ENCODE results near the gene SRGAP1. TPM values are rescaled to one million over a fixed set of nuclear protein-coding genes. Genes with fewer than 3 reads are reported as not detected.
A peak's percentile ranks its signal among the peaks of the same experiment; 100 is the strongest.
"Not testable (repeated sequence)": the region's sequence is repeated elsewhere in the genome, so short reads cannot be mapped to it uniquely, and the experiment has no call there.

SRGAP1 gene
- polyA plus RNA-seq, 1 donor = 29.7 TPM

DNA sequence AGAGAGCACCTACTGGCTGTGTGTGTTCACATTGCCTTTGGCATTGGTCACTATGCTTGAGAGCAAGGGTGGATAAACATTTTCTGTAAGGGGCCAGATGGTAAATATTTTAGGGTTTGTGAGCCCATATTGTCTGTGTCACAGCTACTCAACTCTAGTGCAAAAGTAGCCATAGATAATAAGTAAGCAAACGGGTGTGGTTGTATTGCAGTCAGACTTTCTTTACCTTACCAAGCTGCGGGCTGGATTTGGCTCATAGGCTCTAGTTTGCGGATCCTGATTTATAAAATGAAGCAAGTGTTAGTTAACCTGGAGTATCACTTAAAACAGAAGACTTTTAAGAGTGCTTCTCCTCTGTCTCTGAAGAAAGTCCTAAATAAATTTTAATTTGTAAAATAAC lies 208.6 kb downstream of the SRGAP1 start:
- no peak for DNase-seq

DNA sequence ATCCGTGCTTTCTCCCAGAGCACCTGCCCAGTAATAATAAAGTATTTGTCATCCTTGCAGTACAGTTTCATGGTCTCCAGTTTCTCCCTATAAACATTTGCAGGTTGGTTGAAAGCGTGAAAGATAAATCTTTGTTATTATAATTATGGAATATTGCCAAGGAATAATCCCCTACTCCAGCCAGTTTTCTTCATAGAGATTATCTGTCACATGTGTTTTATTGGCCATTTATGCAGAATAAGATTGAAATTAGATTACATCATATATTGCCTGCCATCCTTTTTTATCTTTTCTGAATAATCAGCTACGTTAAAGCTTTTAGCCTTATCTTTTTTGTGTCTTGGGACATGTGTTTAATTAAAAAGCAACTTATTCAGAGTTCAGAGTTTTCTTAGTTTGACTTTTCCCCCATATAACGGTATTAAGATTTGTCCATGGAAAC lies 209.6 kb downstream of the SRGAP1 start:
- no peak for DNase-seq

DNA sequence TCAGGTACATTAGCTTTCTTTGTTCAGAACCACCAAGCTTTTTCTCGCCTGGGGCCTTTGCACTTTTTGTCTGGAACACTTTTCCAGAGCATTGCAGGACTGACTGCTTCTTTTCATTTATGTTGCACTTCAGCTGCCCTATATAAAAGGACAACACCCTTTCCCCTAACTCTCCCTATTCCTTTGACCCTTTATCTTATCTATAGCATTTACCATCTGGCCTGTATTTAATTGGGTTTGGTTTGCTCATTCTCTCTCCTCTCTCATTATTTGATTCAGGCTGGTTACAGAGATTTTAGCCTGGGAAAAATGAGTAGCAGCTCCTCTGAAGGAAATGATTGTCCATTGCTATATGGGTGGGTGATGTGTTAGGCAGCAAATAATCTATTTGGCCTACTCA lies 212.2 kb downstream of the SRGAP1 start:
- DNase-seq = no peak

DNA sequence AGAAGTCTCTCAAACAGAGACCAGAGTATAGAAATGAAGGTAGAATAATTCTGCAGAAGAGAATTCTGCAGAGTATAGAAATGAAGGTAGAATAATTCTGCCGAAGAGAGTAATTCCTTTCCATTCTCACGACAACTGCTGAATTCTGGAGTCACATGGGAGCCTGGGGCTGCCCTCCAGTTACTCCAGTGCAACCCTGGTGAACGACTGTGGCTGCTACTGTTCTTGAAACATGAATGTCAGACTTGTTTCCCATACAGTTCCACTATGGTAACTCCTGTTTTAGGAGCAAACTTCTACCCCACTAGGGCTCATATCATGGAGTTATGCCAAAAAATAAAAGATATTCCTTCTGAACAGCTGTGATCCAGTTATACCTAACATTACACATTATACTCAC lies 213.2 kb downstream of the SRGAP1 start:
- no peak for DNase-seq

DNA sequence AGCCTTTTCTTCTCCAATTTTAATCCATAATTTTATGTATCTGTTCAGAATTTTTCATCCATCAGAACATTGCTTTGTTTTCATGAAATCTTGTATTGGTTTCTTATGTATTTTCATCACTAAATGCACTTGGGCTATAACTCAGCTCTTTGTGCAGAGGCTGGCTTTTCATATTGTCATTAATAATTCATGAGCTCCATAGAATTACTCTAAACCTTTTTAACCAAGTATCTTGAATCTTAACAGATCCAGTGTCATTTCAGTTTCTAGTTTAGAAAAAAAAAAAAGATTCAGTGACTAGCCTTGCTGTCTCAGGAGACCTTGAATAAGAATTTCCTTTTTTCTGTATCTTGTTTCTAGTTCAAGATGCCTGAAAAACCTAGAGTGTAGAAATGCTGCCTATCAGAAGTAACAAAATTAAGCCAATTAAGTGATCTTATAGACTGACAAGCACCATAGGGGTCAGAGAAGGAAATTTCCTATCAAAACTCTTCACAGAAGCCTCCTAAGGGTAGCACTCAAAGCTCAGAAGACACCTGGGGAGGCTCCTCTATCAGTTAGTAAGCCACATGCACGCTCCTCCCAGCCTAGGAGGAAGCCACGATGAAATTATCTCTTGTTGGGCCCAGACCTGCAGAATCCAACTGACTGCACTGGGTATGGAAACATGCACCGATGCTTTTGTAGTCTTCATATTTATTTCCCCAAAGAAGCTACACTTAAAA lies 214.2 kb downstream of the SRGAP1 start:
- DNase-seq = no peak

DNA sequence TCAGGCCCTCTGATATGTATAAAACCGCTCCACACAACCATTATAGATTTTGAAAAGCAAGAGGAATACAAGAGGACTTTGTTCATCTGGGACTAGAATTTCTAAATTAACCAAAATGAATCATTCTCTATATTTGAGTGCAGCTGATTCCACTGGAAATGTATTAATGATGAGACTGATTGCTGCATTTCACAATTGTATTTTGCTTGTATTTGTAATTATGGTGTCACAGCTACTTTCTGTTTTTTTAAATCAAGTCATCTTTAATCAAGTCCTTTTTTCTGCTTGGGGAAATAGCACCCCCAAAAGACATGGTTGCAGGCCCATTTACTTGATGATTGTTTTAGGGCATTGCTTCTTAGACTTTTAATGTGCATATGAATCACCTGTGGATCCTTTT lies 215.2 kb downstream of the SRGAP1 start:
- DNase-seq = no peak

DNA sequence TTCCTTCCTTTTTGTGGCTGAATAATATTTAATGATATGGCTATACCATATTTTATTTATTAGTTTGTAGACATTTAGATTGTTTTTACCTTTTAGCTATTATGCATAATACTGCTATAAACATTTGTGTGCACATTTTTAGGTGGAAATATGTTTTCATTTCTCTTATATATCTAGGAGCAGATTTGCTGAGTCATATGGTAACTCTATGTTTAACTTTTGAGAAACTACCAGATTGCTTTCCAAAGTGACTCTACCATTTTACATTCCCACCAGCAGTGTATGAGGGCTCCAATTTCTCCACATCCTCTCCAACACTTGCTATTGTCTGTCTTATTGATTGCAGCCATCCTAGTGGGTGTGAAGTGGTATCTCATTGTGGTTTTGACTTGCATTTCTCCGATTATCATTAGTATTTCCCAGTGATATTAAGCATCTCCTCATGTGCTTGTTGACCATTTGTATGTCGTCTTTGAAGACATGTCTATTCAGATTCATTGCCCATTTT lies 217.4 kb downstream of the SRGAP1 start:
- no peak for DNase-seq

DNA sequence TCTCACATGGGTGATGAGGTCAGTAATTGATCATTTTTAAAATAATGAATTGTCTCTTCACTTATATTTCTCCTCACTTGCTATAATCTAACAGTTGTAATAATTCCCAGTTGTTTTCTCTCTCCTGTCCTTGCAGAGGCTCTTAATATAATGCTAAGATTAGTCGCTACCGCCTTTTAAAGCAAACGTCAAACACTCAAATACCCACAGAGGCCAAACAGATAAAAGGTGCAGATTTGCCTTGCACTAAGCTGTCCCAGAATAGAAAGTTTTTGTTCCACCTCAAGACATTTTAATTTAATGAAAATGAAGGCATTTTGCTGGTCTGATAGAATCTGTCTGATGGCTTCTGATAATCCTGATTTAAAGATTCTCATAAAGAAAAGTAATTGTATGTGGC lies 218.6 kb downstream of the SRGAP1 start:
- no peak for DNase-seq

DNA sequence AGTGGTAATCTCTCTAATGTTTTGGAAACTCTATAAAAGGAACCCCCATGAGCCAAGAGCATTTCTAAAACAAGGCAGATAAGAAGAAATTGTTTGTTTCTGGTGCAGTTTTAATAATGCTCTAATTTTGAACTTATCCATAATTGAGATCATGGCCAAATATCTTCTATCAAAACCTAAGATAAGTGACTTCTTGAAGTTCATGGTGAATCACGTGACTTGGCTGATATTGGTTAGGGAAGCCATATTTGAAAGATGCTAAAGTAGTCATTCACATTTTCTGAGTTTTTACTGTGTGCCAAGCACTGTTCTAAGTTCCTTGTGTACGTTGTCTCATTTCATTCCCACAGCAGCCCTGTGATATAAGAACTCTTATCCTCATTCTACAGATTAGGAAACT lies 219.7 kb downstream of the SRGAP1 start:
- DNase-seq = no peak

DNA sequence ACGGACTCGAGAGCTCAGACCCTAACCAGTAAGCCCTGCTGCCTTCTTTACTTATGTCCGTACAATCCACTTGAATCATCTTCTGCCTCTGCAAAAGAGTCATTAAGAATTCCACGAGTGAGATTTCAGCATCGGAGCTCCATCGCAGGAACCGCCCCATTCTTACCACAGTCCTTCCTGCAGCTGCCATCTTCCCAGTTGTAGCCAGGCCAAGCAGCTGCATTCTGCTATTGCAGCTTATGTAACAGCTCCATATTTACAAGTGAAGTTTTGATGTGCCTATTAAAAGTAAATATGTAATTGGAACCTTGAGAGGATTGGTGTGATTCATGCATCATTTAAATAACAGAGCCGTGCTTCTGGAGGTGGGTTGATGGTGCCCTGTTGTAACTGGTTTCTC lies 220.2 kb downstream of the SRGAP1 start:
- no peak for DNase-seq

DNA sequence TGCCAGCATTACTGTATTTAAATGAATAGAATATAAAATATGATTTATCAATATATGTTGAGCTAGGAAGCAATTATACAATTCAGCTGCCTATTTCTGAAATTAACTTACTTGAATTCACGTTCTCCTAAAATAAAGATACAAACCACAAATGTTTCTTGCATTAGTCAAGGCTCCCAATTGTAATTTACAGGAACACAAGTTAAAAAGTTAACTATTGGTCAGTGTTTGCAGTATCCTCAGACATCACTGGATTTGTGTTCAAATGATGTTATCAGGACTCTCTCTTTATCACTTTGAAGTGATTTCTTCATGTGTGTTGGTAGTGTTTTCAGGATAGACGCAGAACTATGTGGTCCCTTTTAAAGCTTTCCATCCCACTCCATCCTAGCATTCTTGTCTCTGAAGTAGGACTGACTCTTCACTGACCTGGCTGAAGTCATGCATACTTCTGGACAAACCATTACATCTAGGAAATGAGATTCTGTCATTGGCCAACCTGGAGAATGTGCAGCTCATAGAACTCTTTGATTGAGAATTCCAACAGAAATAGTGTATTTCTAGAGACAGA lies 221.5 kb downstream of the SRGAP1 start:
- no peak for DNase-seq

DNA sequence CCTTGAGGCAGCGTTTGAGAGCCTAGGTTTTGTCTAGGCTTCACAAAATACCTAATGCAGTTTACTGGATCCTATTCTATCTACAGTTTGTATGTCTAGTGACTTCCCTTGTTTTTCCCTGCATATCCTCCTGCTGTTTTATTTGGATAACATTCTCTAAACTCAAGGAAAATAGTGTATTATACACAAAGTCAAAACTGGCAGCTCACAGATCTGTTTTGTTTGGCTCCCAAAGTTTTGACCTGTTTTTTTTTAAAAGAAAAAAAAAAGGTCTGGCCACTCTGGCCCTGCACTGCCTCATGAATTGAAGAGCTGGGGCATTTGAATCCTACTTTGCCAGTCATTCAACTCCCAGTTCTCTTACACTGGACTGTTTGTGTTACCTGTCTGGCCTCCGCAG lies 222.3 kb downstream of the SRGAP1 start:
- no peak for DNase-seq

DNA sequence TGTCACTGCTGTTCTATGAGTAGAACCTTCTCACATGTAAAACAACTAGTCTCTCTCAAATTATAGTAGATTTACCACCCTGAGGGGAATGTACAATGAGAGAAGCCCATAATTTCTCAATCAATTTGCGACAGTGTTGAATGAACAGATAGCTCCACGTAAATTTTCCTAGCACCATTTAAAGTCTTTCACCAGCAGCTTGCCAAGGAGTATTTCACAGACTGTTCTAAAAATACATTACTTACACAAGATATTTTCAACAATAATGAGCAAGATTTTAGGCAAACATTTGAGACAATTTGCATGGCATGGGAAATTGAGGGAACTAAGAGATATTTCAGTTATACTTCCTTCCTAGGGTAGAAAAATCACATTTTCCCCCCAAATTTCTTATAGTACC lies 226.0 kb downstream of the SRGAP1 start:
- no peak for DNase-seq

DNA sequence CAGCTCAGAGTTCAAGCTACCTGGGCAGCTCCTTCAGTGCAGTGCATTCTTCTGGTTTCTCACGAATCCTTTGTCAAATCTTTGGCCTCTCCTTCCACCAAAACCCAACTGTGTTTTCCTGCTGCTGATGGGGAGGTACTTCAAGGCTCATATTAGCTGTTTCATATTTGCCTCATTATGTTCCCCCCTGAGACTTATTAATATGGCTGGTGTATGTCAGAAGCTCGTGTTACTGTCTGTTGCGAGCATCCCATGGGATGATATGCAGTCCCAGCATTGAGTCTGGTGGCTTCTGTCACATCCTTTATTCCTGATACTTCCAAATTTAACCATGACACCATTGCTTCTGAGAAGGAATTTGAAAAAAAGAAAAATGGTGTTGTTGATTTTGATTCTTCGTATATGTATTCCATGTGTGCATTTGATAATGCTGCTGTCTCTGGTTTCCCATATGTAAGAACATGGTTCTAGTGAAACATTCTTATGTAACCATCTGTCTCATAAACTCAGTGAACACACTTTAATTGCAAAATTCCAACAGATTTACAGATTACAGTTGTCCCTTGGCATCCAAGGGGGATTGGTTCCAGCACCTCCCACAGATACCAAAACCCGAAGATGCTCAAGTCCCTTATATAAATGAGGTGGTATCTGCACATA lies 228.5 kb downstream of the SRGAP1 start:
- DNase-seq = no peak

DNA sequence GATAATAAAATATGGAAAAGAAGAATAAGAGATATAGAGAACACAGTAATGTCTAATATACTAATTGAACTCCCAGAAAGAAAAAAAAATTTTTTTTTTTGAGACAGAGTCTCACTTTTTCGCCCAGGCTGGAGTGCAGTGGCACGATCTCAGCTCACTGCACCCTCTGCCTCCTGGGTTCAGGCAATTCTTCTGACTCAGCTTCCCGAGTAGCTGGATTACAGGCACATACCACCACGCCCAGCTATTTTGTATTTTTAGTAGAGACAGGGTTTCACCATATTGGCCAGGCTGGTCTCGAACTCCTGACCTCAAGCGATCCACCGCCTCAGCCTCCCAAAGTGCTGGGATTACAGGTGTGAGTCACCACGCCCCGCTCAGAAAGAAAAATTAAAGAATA lies 232.1 kb downstream of the SRGAP1 start:
- DNase-seq = not testable (repeated sequence)

DNA sequence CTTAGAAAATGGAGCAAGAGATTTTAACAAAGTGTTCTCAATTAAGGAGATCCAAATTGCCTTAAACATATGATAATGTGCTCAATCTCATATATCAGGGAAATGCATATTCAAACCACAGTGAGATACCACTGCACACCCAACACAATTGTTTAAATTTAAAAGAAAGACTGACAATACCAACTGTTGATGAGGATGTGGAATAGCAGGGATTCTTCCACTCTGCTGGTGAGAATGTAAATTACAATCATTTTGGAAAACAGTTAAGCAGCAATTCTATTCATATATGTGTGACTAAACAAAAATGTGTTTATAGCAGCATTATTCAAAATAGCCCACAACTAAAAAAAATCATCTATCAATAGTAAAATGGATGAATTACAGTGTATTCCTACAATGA lies 233.4 kb downstream of the SRGAP1 start:
- DNase-seq = no peak

DNA sequence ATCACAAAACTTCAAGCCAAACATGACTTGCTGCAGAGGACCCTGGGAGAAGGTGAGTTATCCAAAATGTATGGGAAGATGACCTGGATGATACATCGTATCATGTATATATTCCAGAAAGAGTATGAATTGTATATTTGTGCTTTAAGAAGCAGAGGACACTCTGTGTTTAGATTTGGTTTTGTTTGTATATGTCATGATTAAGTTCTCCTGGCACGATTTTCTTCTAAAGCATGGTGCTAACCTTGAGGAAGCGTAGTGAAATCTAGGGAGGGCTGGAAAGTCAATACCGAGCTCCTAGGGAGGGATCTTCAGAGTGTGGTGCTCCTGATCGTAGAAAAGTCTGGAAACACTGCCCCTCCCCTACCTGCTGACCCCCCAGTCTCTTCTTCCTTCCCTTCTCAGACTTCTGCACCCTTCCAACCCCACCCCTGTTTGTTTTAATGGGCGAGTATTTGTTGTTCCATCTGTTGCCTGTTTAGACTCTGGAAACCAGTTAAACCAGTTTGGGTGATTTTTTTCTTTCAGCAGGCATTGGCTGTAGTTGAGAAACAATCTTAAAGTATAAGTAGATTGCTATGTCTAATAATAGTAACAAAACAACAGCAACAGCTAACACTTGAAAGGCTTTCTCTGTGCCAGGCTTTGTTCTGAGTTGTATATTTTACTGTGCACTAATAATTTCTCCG lies 236.0 kb downstream of the SRGAP1 start:
- DNase-seq = no peak

DNA sequence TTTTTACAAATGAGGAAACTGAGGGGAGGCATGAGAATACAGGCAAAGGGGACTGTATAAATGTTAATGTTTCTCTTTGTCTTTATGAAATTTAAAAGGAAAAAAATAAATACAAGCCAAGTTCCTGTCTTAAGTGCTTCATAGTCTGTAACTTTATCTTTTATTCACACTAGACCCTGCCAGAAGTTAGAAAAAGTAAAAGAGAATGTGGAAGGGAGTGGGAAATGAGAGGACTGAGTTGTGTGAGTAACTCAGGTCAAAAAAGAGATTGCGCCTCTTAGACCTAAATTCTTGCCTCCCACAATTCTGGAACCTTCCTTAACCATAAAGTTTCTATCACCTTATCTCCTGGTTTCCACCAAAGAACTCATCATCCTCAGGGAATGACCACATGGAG lies 236.5 kb downstream of the SRGAP1 start:
- DNase-seq = no peak

DNA sequence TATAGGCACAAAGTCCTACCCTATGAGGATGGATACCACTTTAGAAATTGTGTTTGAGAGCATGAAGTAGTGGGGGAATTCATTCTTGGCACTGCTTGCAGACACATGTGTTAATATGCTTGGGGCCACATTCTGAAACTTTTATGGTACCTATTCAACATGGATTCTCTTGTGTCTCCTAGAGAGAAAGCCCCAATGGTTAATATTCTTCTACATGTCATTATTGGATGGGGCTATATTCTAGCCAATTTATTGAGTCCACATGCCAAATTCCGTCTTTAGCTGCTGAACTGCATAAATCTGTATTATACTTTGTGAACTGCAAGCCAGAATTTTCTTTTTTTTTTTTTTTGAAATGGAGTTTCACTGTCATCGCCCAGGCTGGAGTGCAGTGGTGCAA lies 237.6 kb downstream of the SRGAP1 start:
- no peak for DNase-seq

DNA sequence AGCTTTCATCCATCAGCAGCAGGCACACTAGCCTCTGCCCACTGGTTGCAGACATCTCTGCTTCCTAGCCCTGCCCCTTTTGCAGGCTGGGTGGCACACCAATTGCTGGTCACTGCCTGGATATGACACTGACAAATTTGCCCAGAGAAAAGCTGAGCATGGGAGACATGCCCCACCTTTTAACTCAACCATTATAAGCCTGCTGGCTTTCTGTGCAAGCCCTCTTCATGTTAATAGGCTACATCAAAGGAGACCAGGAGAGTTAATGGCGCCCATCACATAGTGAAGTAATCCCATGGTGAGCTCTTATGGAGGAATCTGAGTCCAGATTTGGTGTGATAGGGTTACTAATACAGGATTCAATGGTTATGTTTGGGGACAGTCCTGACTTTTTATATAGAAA lies 238.4 kb downstream of the SRGAP1 start:
- DNase-seq = no peak

DNA sequence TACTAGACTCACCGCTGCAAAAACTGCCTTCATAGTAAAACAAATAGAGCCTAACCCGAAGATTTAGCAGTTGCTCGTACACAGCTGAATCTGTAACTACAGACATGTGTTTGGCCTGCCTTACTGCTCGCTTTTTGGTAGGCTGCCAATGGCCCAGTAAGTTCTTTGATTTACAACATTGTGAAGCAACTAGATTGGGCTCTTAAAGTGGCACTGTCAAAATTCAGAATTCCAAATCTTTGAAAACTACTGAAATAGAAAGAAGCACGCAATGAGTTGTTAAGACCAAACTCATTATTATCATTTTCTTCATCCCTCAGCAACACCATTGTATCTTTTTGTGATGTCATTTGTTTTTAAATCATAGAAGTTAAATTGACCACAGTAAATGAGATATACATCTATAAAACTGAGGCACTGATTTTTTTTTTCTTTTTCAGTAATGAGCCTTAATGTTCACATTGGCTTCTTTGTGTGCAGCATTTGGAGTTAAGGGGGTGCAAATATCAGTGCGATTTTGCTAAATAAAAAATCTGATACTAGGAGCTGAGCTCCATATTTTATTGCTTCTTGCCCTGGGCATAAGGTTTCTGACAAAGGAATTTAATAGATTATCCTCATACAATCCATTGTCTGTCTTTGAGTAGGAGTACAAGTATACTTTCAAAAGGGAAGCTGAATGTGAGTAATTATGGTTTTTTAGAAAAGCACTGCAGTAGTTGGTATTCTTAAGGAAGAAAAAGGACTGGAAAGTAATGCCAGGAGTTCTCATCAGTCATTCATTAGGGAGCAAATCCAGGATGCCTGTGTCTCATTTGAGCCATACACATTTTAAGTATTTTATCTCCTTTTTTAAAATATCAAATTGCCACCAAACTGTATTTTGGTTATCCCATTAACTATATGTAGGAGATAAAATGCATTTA lies 239.0 kb downstream of the SRGAP1 start:
- DNase-seq = peak; percentile 69

DNA sequence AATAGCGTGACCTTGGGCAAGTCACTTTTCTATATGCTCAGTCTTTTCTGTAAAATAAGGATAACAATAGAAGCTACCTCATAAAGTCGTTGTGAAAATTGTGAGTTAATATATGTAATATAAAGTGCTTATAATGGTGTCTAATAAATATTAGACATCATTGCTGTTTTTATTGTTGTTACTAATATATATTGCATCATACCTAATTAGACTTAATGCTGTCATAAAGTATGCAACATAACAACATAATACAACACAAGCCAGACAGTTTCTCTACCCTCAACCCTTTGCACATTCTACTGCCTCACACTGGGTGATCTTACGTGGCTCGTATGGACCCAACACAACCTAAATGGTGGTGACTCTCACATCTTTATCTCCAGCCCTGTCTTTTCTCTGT lies 240.7 kb downstream of the SRGAP1 start:
- no peak for DNase-seq
